PFSK-1 (cell line): Measurements from ENCODE around the gene SLC38A2.

Experiments
- FOXP2 ChIP-seq: optimal IDR thresholded peaks from 2 replicates; pipeline ENCODE3; 2011; ENCODE audit warnings: borderline replicate concordance, control low read depth, inconsistent platforms; ENCODE audit not compliant: insufficient read depth; ENCODE audit errors: extremely low read length, extremely low read depth
- POLR2AphosphoS5 ChIP-seq: IDR thresholded peaks from 2 replicates; pipeline ENCODE4 v1.6.1; 2012; ENCODE audit warnings: low read depth, mild to moderate bottlenecking, control low read depth, low read length, moderate library complexity
- REST ChIP-seq, 2 experiments: IDR thresholded peaks; 2 replicates each; pipeline versions ENCODE4 v1.6.1 to v1.8.0; 2011 to 2012; ENCODE audit warnings: low read depth in 2 of 2, low read length in 2 of 2, control low read depth in 1 of 2, inconsistent platforms in 1 of 2, mild to moderate bottlenecking in 1 of 2, moderate library complexity in 1 of 2; ENCODE audit not compliant: insufficient read depth in 1 of 2
- SIN3A ChIP-seq: IDR thresholded peaks from 2 replicates; pipeline ENCODE4 v1.6.1; 2012; ENCODE audit warnings: mild to moderate bottlenecking, low read length, moderate library complexity, borderline replicate concordance; ENCODE audit not compliant: insufficient read depth
- TAF1 ChIP-seq: IDR thresholded peaks from 2 replicates; pipeline ENCODE4 v1.6.1; 2012; ENCODE audit warnings: low read length, control low read depth, borderline replicate concordance; ENCODE audit not compliant: insufficient read depth

The SLC38A2 gene

GRCh38 chr12:46354111-46354801, 18.3 kb downstream of the SLC38A2 start:
- TF ChIP-seq REST (IDR thresholded peaks at IDR 0.05; ENCODE audit: insufficient read depth in 1 of 2, low read depth in 2 of 2, low read length in 2 of 2) (no peak), FOXP2 (no peak), POLR2AphosphoS5 (no peak), TAF1 (no peak), SIN3A (no peak)

- TF ChIP-seq FOXP2 (no peak), REST (IDR thresholded peaks at IDR 0.05; ENCODE audit: insufficient read depth in 1 of 2, low read depth in 2 of 2, low read length in 2 of 2) (no peak), SIN3A (no peak), POLR2AphosphoS5 (no peak), TAF1 (no peak)
Observed at GRCh38 chr12:46351886-46352650, 20.5 kb downstream of the SLC38A2 start.

GRCh38 chr12:46351138-46351537, 21.4 kb downstream of the SLC38A2 start:
- TF ChIP-seq POLR2AphosphoS5 (no peak), REST (IDR thresholded peaks at IDR 0.05; ENCODE audit: insufficient read depth in 1 of 2, low read depth in 2 of 2, low read length in 2 of 2) (no peak), FOXP2 (no peak), SIN3A (no peak), TAF1 (no peak)

GRCh38 chr12:46349253-46349652, 23.3 kb downstream of the SLC38A2 start:
- TF ChIP-seq SIN3A (no peak), POLR2AphosphoS5 (no peak), REST (IDR thresholded peaks at IDR 0.05; ENCODE audit: insufficient read depth in 1 of 2, low read depth in 2 of 2, low read length in 2 of 2) (no peak)
